H1 (cell line): Measurements from ENCODE around the gene PAPOLG. TPM values are rescaled to one million over a fixed set of nuclear protein-coding genes. Genes with fewer than 3 reads are reported as not detected.

ENCODE experiments used
- CTCF ChIA-PET: fragments of 300-600 bp; sonication (Branson Sonifier 250); formaldehyde crosslinking; loops from one replicate; lab custom pipeline; 2021; ENCODE audit not compliant: partially characterized antibody; lab: Charles Lee
- POLR2A ChIA-PET: fragments of 300-600 bp; sonication (Branson Sonifier 250); formaldehyde crosslinking; loops from one replicate; lab custom pipeline; 2021; ENCODE audit warnings: inconsistent platforms; ENCODE audit not compliant: partially characterized antibody; lab: Charles Lee
- DNase-seq, 2 experiments: peaks; one replicate each; pipeline versions ENCODE4 v3.0.0 to v3.0.0-alpha.2; 2010 to 2022; ENCODE audit warnings: low spot score in 2 of 2, low read depth in 1 of 2, mixed read lengths in 1 of 2
- FAIRE-seq: peaks from 2 replicates; lab custom pipeline; 2011; peaks lifted over from hg19 to GRCh38; lab: Jason Lieb, UNC
- H2AFZ ChIP-seq: 2 replicates; pipeline ENCODE4 v1.8.1; 2012; ENCODE audit warnings: low read length, inconsistent platforms
- H2AK5ac ChIP-seq: 2 replicates; pipeline ENCODE4 v1.6.1; 2013; ENCODE audit warnings: low read depth, low read length
- H2BK120ac ChIP-seq: replicated peaks from 2 replicates; pipeline ENCODE3; 2013; ENCODE audit warnings: low read depth, low read length, inconsistent platforms
- H2BK12ac ChIP-seq: 2 replicates; pipeline ENCODE4 v1.6.1; 2013; ENCODE audit warnings: low read depth, low read length
- H2BK15ac ChIP-seq: 2 replicates; pipeline ENCODE4 v1.6.1; 2013; ENCODE audit warnings: low read length
- H2BK20ac ChIP-seq: 2 replicates; pipeline ENCODE4 v1.6.1; 2013; ENCODE audit warnings: low read length
- H2BK5ac ChIP-seq: 2 replicates; pipeline ENCODE4 v1.6.1; 2013; ENCODE audit warnings: low read depth, low read length
- H3K14ac ChIP-seq: 2 replicates; pipeline ENCODE4 v1.6.1; 2013; ENCODE audit warnings: inconsistent platforms; ENCODE audit not compliant: insufficient read length
- H3K18ac ChIP-seq: 2 replicates; pipeline ENCODE4 v1.6.1; 2013; ENCODE audit warnings: low read length; ENCODE audit errors: extremely low read depth
- H3K23ac ChIP-seq: 2 replicates; pipeline ENCODE4 v1.6.1; 2013; ENCODE audit warnings: inconsistent platforms; ENCODE audit not compliant: insufficient read length
- H3K23me2 ChIP-seq: 2 replicates; pipeline ENCODE4 v1.6.1; 2013; ENCODE audit warnings: low read depth, low read length
- H3K27ac ChIP-seq: 2 replicates; pipeline ENCODE4 v1.6.1; 2011; ENCODE audit warnings: low read depth, low read length, inconsistent platforms
- H3K27me3 ChIP-seq, 4 experiments: replicated peaks in 1 of 4; 1 replicate in 1 of 4; 2 replicates in 3 of 4; pipeline versions ENCODE4 v1.6.1 to v1.8.1; 2011 to 2013; ENCODE audit warnings: low read length in 3 of 4, mild to moderate bottlenecking in 3 of 4, inconsistent platforms in 2 of 4, mixed read lengths in 2 of 4, moderate library complexity in 1 of 4; ENCODE audit not compliant: control insufficient read depth in 3 of 4, insufficient read depth in 3 of 4; ENCODE audit errors: extremely low read depth in 1 of 4
- H3K36me3 ChIP-seq, 4 experiments: 2 replicates each; pipeline versions ENCODE4 v1.6.1 to v1.8.1; 2011 to 2013; ENCODE audit warnings: mild to moderate bottlenecking in 4 of 4, low read length in 3 of 4, moderate library complexity in 2 of 4, control low read depth in 1 of 4, inconsistent platforms in 1 of 4; ENCODE audit not compliant: insufficient read depth in 4 of 4, control insufficient read depth in 2 of 4
- H3K4ac ChIP-seq: replicated peaks from 2 replicates; pipeline ENCODE3; 2013; ENCODE audit warnings: low read length, low read depth, mixed read lengths, inconsistent platforms; ENCODE audit not compliant: insufficient read length
- H3K4me1 ChIP-seq, 4 experiments: replicated peaks in 1 of 4; 1 replicate in 1 of 4; 2 replicates in 3 of 4; pipeline versions ENCODE4 v1.6.1 to v1.8.1; 2011 to 2013; ENCODE audit warnings: low read length in 3 of 4, inconsistent platforms in 2 of 4, mixed read lengths in 1 of 4; ENCODE audit not compliant: insufficient read depth in 4 of 4, control insufficient read depth in 3 of 4
- H3K4me2 ChIP-seq, 2 experiments: 2 replicates each; pipeline versions ENCODE4 v1.6.1 to v1.8.1; 2011 to 2013; ENCODE audit warnings: low read depth in 2 of 2, low read length in 2 of 2, control low read depth in 1 of 2, inconsistent platforms in 1 of 2, mild to moderate bottlenecking in 1 of 2; ENCODE audit not compliant: insufficient read depth in 1 of 2
- H3K4me3 ChIP-seq, 4 experiments: fragments of 200-600, 300-600 bp in 1 of 4; sonication (generic), shearing (Covaris generic), sonication (Bioruptor Twin) in 1 of 4; 2 replicates each; pipeline versions ENCODE4 v1.5.1 to v1.8.1; 2011 to 2016; ENCODE audit warnings: low read length in 4 of 4, low read depth in 3 of 4, control low read depth in 2 of 4, inconsistent platforms in 2 of 4, mild to moderate bottlenecking in 2 of 4, mixed read lengths in 1 of 4, moderate library complexity in 1 of 4; ENCODE audit not compliant: insufficient read depth in 2 of 4; ENCODE audit errors: extremely low read depth in 1 of 4
- H3K56ac ChIP-seq: replicated peaks from 2 replicates; pipeline ENCODE3; 2013; ENCODE audit warnings: low read depth, mild to moderate bottlenecking, mixed read lengths, low read length, inconsistent platforms; ENCODE audit not compliant: insufficient read length
- H3K79me1 ChIP-seq: 2 replicates; pipeline ENCODE4 v1.6.1; 2013; ENCODE audit warnings: low read depth, low read length, control low read depth
- H3K79me2 ChIP-seq, 2 experiments: 2 replicates each; pipeline versions ENCODE4 v1.6.1 to v1.8.1; 2012 to 2013; ENCODE audit warnings: low read length in 2 of 2, mild to moderate bottlenecking in 2 of 2, inconsistent platforms in 1 of 2; ENCODE audit not compliant: insufficient read depth in 2 of 2, control insufficient read depth in 1 of 2
- H3K9ac ChIP-seq, 4 experiments: replicated peaks in 1 of 4; 1 replicate in 1 of 4; 2 replicates in 3 of 4; pipeline versions ENCODE4 v1.6.1 to v1.8.1; 2011 to 2013; ENCODE audit warnings: low read depth in 3 of 4, low read length in 3 of 4, control low read depth in 2 of 4, mild to moderate bottlenecking in 2 of 4, moderate library complexity in 2 of 4, inconsistent platforms in 1 of 4; ENCODE audit errors: extremely low read depth in 1 of 4
- H3K9me3 ChIP-seq, 2 experiments: 2 replicates each; pipeline versions ENCODE4 v1.6.1 to v1.8.1; 2012 to 2013; ENCODE audit warnings: mild to moderate bottlenecking in 2 of 2, moderate library complexity in 2 of 2, control low read depth in 1 of 2, inconsistent platforms in 1 of 2, low read depth in 1 of 2, low read length in 1 of 2, mixed read lengths in 1 of 2; ENCODE audit not compliant: insufficient read depth in 2 of 2
- H4K20me1 ChIP-seq, 2 experiments: replicated peaks in 1 of 2; 2 replicates each; pipeline versions ENCODE3 to v1.8.1; 2011 to 2013; ENCODE audit warnings: inconsistent platforms in 2 of 2, low read length in 2 of 2, mild to moderate bottlenecking in 1 of 2; ENCODE audit not compliant: insufficient read depth in 2 of 2, control insufficient read depth in 1 of 2
- H4K5ac ChIP-seq: 2 replicates; pipeline ENCODE4 v1.6.1; 2013; ENCODE audit warnings: low read length, low read depth, mixed read lengths, inconsistent platforms; ENCODE audit not compliant: insufficient read length
- H4K8ac ChIP-seq: 2 replicates; pipeline ENCODE4 v1.8.0; 2013; ENCODE audit warnings: mild to moderate bottlenecking, moderate library complexity, low read length, inconsistent platforms; ENCODE audit not compliant: insufficient read depth; ENCODE audit errors: extremely low read depth
- H4K91ac ChIP-seq: replicated peaks from 2 replicates; pipeline ENCODE3; 2013; ENCODE audit warnings: low read length, mixed read lengths, inconsistent platforms; ENCODE audit not compliant: insufficient read length
- GABPA ChIP-seq: IDR thresholded peaks from 2 replicates; pipeline ENCODE4 v1.6.1; 2011; ENCODE audit warnings: mild to moderate bottlenecking, low read length, moderate library complexity, borderline replicate concordance; ENCODE audit not compliant: insufficient read depth
- HDAC6 ChIP-seq: IDR thresholded peaks from one replicate; pipeline ENCODE4 v1.7.1; 2012; ENCODE audit warnings: low read depth, mild to moderate bottlenecking, inconsistent platforms, low read length, moderate library complexity
- JUND ChIP-seq: IDR thresholded peaks from 2 replicates; pipeline ENCODE4 v1.6.1; 2011; ENCODE audit warnings: mild to moderate bottlenecking, improper control_type of control experiment, low read length
- PHF8 ChIP-seq: fragments of 200-600 bp; sonication (generic); conservative IDR thresholded peaks from 2 replicates; pipeline ENCODE4 v1.7.1; 2012; ENCODE audit warnings: low read depth, mild to moderate bottlenecking, inconsistent platforms, low read length, moderate library complexity
- TAF1 ChIP-seq: IDR thresholded peaks from 2 replicates; pipeline ENCODE4 v1.6.1; 2011; ENCODE audit warnings: mild to moderate bottlenecking, low read depth, low read length
- WGBS, 2 experiments: shearing (Covaris generic) in 1 of 2; methylation state at CpG; one replicate each; pipeline versions ENCODE4 v1.1.6 to v1.1.7; 2013 to 2015; ENCODE audit warnings: low lambda C conversion rate in 2 of 2, mixed read lengths in 2 of 2, inconsistent platforms in 1 of 2, low coverage in 1 of 2, missing lambda C conversion rate in 1 of 2; ENCODE audit not compliant: insufficient replicate concordance in 2 of 2, insufficient coverage in 1 of 2, insufficient read length in 1 of 2; ENCODE audit errors: extremely low coverage in 1 of 2, missing lambda C conversion rate in 1 of 2; 5-methylcytosine and 5-hydroxymethylcytosine counted together
- polyA plus RNA-seq, 7 experiments: library from polyadenylated mRNA; depleted of rRNA in 3 of 7; stranded (reverse) in 5 of 7; unstranded in 2 of 7; fragments of >200 nt in 5 of 7; fragments of 200-250 nt in 2 of 7; gene quantifications; 1 replicate in 5 of 7; 2 replicates in 1 of 7; 4 replicates in 1 of 7; pipeline versions ENCODE4 v1.2.1 to v1.2.3, GENCODE V29; 2011 to 2013; ENCODE audit warnings: missing spikeins in 2 of 7, mixed read lengths in 2 of 7
- total RNA-seq: library from RNA; stranded (reverse); fragmentation: NEBNext Ultra II Directional; extraction: Animal tissue kit (Norgen Biotek cat#: 25700); gene quantifications from 2 replicates; pipeline ENCODE4 v1.2.1, GENCODE V29; 2021

Gene PAPOLG
- total and polyA plus RNA-seq, 2 of the 8 experiments (the other 6 are each of a cell fraction or from before 2014, with no cell fraction given) = 6.5 to 21.5 TPM

GRCh38 chr2:60821133-60821469 lies 65.0 kb downstream of the PAPOLG start:
- Histone ChIP-seq H3K18ac (no peak overlapping the region), H3K27ac (no peak overlapping the region), H3K79me1 (no peaks in the 10 kb centered on the region), H2BK120ac (no peak overlapping the region), H4K5ac (no peak overlapping the region), H3K4me1 (0 out of 7 replicates have a peak, but pooled peaks cover 0 to 2% (median 0%) of the 10 kb centered on the region in 4 experiments), H3K4me3 (no peak overlapping the region), H4K8ac (no peak overlapping the region), H3K14ac (no peak overlapping the region), H2BK12ac (no peak overlapping the region), H2AFZ (no peak overlapping the region), H2BK20ac (no peak overlapping the region), H3K79me2 (no peaks in the 10 kb centered on the region), H4K91ac (no peak overlapping the region), H3K4ac (no peak overlapping the region), H2BK15ac (no peak overlapping the region), H3K23ac (no peak overlapping the region), H4K20me1 (peaks cover 0 to 1% of the 10 kb centered on the region in 2 experiments), H3K9ac (no peak overlapping the region), H3K27me3 (no peaks in the 10 kb centered on the region), H2BK5ac (no peak overlapping the region), H3K23me2 (no peaks in the 10 kb centered on the region), H3K9me3 (no peaks in the 10 kb centered on the region), H3K36me3 (no peaks in the 10 kb centered on the region), H3K56ac (no peak overlapping the region), H3K4me2 (no peak overlapping the region), H2AK5ac (no peak overlapping the region)
- FAIRE-seq (no peak), DNase-seq (no peak)
- WGBS, 2 experiments = 80% methylated on average over 3 of the region's 3 CpGs; no CpG with 5 or more reads in 1 of the 2 experiments
- ChIA-PET CTCF (interaction anchor here (0.8 to 1.7 kb wide), 4 partner anchors 17 to 169 kb away, joined by 3 to 4 read pairs (median 3); no protein-coding TSS in a partner anchor), POLR2A (no interaction called here)
- TF ChIP-seq GABPA (no peak), HDAC6 (no peak), PHF8 (no peak), TAF1 (no peak), JUND (no peak)
